ENCODE data around the gene GABARAPL2. TPM values are rescaled to one million over a fixed set of nuclear protein-coding genes. Genes with fewer than 3 reads are reported as not detected.

GABARAPL2 gene
- total and polyA plus RNA-seq, 2 donors (not counting 1 experiment from before 2014, with no cell fraction given), result 73.0 to 84.9 TPM

GRCh38 chr16:75565640-75566039 is 539 bp upstream of the GABARAPL2 start:
- H3K4me1 ChIP-seq (ENCODE audit: control insufficient read depth in 2 of 2, insufficient read depth in 2 of 2, low read length in 2 of 2), result peaks cover 40 to 55% of the 10 kb centered on the region in 2 donors
- 5% methylated on average over 9 of the region's 15 CpGs for WGBS (ENCODE audit: insufficient coverage)
- CTCF ChIA-PET, result interaction anchor here (1.0 to 2.5 kb wide), 7 partner anchors 9 to 101 kb away, joined by 3 to 10 read pairs (median 6); partner anchors contain the start of genes ADAT1, TMEM170A and TMEM231

More at GRCh38 chr16:75565640-75566039, 539 bp upstream of the GABARAPL2 start:
- TF ChIP-seq CTCF (IDR thresholded peaks at IDR 0.05) (no peak), EZH2 (IDR thresholded peaks at IDR 0.05; ENCODE audit: borderline replicate concordance, insufficient read depth, low read depth, low read length, poor library complexity, severe bottlenecking) (no peak)
- DNase-seq, result no peak
- Histone ChIP-seq H3K27me3 (replicated peaks in 1 of 4; ENCODE audit: control extremely low read depth in 1 of 4, control insufficient read depth in 3 of 4, insufficient read depth in 4 of 4, low read length in 3 of 4) (no peaks in the 10 kb centered on the region), H3K4me3 (ENCODE audit: control extremely low read depth in 1 of 5, extremely low read depth in 1 of 5, insufficient read depth in 1 of 5, low read depth in 2 of 5, low read length in 4 of 5) (peak overlapping the region; percentile 75 to 96 (median 95)), H3K9ac (ENCODE audit: low read length) (peak overlapping the region; percentile 77), H2AFZ (ENCODE audit: insufficient read depth, low read depth, low read length, poor library complexity, severe bottlenecking) (peak overlapping the region; percentile 79), H3K27ac (ENCODE audit: low read length in 2 of 2) (peak overlapping the region; percentile 96 to 99), H3K9me3 (ENCODE audit: control extremely low read depth in 1 of 3, control insufficient read depth in 2 of 3, insufficient read depth in 1 of 3, low read length in 2 of 3) (no peaks in the 10 kb centered on the region), H3K79me2 (ENCODE audit: control insufficient read depth, insufficient read depth, low read length) (peaks cover 31% of the 10 kb centered on the region), H3K36me3 (replicated peaks in 1 of 2; ENCODE audit: control extremely low read depth in 1 of 2, control insufficient read depth in 1 of 2, extremely low read depth in 1 of 2, insufficient read depth in 2 of 2, low read length in 1 of 2) (peaks cover 4 to 33% of the 10 kb centered on the region in 2 experiments), H4K20me1 (ENCODE audit: control insufficient read depth, insufficient read depth, low read length, poor library complexity, severe bottlenecking) (peaks cover 13% of the 10 kb centered on the region), H3K4me2 (replicated peaks; ENCODE audit: low read depth, low read length, poor library complexity, severe bottlenecking) (peak overlapping the region; percentile 97)
- POLR2A ChIA-PET, result interaction anchor here (1.5 to 2.1 kb wide), 4 partner anchors 9 to 132 kb away, joined by 3 to 16 read pairs (median 12); partner anchors contain the start of genes ADAT1, CFDP1, KARS1 and TERF2IP
- Mint-ChIP-seq H3K9me3 (ENCODE audit: insufficient read depth) (no peaks in the 10 kb centered on the region), H3K4me3 (peak overlapping the region; percentile 100), H3K27me3 (no peaks in the 10 kb centered on the region), H3K4me1 (peaks cover 48% of the 10 kb centered on the region), H3K27ac (peak overlapping the region; percentile 97)
- intact Hi-C loops (cut with micrococcal nuclease), result loop anchor here (1.0 to 2.0 kb wide), 8 partner anchors 9 to 581 kb away; partner anchors contain the start of genes ADAT1, CFDP1, KARS1 and TERF2IP
- no peak for ATAC-seq (ENCODE audit: low read depth)
